Measurements from ENCODE around the gene SLC6A8.
A peak's percentile ranks its signal among the peaks of the same experiment; 100 is the strongest.

The SLC6A8 gene

DNA sequence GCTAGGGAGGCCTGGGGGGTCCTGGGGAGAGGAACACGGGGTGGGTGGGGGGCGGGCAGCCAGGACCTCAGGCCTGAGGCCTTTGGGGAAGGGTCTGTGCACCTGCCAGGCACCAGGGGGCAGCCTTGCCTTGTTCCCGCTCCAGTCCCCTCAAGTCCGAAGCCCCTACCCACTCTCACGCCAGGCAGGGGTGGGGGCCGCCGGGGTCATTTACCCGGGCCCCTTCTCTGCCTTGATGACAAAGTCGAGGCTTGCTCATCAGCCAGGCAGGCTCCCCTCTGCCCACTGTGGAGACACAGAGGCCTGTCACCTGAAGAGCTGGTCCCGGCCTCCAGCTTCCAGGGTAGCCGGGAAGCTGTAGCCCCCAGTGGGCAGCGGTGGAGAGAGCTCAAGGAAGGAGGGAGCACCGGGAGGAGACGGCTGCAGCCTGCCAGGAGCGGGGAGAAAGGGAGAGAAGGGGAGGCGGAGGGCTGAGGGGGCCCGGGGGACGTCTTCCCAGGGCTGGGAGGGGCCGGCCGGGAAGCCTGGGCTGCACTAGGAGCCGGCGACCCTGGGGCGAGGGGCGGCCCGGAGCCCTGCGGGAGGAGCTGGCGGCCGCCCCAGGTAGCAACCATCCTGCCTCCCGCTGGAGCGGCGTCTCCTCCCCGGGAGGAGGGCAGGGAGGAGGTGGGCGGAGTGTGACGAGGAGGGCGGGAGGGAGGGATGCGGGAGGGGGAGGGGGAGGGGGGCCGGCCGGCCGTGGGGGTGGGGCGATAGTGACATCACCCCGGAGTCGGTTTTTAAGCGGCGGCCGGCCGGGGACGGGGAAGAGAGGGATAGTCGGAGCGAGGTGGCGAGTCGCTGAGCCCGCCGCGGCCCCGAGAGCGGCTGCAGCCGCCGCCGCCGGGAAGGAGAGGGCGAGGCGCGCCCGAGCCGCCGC is at the start of gene SLC6A8:
Gene SLC6A8 (plus strand): TSS at position 806 of the 919 bp plus-strand sequence. CDS start 649 bp downstream, outside the sequence.
- DNase-seq (ENCODE audit: low spot score) = peak; percentile 86

DNA sequence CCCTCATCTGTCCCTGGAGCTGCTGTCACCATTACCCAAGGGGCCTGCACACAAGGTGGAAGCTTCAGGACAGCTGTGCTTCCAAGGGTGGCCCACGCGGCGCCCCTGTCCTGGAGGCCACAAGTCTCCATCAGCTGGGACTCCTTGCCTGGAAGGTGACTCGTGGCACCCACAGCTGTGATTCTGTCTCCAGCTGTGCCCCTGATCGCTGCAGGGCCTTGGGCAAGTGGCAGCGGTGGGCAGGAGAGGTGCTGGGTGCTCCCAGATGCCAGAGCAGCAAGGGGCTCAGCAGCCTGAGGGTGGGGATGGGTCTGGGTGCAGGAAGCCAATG is 49.7 kb upstream of the SLC6A8 start:
- no peak for DNase-seq (ENCODE audit: low spot score)

DNA sequence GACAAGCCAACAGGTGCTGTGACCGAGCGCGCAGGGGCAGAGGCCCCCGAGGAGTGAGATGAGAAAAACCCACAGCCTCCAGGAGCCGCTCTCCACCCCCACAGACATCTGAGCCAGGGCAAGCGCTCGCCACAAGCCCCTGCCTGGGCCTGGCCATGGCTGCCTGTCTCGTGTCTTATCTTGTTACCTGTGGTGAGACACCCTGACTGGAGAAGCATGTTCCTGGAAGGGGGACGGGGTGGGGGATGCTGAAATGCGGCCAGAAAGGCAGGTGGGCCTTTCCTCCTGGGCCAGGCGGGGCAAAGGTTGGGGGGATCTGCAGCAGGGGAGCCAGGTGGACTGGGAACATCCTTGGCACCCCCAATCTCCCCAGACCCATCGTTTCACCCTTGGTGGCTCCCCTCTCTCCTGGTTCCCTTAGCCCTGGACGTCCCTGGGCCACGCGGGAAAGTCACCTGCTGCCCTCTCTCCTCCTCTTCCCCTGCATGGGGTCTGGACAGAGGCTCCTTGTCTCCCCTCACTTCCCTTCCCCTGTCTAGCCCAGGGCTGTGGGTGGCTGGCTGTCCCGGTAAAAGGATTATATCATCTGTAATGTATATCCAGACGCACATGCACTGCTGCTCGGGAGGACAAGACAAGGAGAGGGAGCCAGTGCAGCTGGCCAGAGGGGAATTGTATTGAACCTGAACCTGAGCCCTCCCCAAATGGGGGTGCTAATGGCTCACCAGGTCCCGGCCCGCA is 49.1 kb upstream of the SLC6A8 start:
- DNase-seq (ENCODE audit: low spot score) = peak; percentile 6

DNA sequence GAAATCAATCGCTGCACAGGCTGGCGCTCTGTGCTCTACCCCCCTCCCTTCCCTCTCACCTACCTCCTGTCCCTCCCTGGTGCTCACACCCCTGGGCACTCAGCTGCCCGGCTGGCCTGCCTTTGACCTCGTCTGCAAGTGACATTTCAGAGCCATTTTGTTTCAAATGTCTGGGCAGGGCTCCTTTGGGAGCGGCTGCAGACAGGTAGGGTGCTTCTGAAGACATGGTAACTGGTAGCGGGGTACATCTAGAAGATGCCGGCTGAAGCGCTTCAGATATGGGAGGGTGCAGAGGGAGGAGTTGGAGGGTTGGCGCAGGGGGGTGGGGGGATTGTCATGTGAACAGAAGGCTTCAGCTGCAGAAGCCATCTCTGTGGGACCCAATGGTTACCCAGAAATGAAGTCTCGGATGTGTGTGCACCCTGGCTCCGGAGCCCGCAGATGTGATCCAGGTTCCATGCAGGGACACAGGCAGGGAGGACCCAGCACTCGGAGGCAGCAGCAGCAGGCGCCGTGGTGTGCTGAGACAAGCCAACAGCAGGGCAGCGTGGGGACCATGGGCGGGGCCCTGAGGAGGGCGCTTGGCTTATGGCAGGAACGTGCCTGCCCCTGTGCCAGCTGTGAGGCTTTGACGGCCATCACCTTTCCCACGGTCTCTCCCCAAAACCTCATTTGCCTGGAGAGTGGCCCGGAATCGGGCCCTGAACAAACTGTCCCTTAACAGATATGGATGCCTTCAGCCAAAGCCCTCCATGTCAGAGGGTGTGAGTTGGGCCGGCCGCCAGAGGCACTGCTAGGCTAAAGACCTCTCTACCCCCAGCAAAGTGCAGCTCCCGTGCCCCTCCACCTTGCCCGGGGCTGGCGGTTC is 48.3 kb upstream of the SLC6A8 start:
- DNase-seq (ENCODE audit: low spot score) = peak; percentile 8

DNA sequence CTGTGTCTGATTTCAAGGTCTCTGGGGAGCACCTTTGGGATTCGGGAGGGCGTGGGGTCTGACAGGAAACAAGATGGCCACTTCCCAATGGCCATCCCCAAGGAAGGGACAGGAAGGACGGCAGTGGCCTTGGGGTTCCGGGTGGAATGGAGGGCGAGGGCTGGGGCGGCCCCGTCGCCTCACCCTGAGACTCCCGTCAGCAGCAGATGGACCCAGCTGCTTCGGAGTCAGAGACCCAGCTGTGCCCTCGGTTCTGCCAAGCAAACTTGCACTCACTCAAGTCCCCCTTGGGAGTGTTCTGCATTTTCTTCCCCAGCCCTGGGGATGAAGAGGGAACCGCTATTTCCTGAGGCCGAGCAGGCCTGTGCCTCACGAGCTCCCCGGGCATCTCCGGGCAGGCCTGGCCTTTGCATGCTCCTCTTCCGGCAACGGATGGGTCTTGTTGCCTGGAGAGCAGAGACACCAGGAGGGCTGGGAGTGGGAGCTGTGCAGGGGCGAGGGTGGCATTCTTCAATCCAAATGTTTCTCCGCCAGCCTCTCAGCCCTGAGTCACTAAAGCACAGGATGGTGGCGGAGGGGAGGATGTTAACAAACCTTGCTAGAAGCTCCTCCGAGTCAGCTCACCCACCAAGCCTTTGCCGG is 47.6 kb upstream of the SLC6A8 start:
- peak; percentile 18 for DNase-seq (ENCODE audit: low spot score)

DNA sequence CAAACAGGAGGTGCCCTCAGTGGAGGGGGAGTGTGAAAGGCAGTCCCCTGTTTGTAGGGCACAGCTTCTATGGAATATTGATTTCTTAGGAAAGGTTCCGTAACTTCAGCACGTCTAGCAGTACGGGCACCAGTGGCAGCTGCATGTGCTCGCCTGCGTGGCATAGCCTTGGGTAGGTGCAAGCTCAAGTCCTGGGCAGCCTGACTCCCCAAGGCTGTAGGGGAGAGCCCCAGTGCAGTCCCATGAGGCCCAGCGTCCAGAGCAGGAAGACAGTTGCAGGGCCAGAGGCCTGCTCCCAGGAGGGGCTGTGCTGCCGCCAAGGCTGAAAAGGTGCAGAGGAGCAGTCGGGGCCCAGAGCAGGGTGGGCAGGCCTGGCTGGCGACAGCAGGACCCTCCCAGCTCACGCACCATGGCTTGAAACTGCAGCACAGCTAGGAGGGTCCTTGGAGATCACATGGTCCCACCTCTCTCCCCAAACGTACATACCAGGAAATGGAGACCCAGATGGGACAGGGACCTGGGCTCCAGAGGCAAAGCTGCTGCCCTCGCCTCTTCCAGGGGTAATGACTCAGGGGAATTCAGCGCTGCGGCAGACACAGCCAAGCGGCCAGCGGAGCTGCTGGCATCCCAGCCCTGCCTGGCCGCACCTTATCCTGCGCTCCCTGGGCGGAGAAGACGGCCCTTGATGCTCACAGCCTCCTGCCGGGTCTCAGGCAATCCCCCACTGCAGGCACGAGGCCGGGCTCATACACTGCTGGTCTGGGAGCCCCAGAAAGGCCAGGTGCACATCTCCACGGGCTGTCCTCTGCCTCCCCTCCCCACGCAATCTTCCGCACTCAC is 46.8 kb upstream of the SLC6A8 start:
- DNase-seq (ENCODE audit: low spot score) = peak; percentile 12

DNA sequence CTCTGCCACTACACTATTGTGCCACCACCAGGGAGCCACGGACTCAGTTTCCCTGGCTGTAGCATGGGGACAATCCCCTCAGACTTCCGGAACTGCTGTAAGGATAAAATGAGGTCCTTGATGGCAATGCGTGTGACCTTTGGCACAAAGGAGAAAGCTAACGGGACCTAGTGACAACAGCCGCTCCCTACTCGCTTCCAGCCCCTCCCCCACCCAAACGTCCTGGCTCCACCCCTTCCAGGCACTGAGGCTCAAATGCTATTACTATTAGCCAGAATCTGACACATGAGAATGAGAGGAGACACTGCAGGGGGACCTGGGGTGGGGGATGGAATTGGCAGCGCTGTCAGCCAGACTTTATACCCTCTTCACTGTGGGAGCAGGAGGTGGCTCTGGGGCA is 46.1 kb upstream of the SLC6A8 start:
- DNase-seq (ENCODE audit: low spot score) = no peak

DNA sequence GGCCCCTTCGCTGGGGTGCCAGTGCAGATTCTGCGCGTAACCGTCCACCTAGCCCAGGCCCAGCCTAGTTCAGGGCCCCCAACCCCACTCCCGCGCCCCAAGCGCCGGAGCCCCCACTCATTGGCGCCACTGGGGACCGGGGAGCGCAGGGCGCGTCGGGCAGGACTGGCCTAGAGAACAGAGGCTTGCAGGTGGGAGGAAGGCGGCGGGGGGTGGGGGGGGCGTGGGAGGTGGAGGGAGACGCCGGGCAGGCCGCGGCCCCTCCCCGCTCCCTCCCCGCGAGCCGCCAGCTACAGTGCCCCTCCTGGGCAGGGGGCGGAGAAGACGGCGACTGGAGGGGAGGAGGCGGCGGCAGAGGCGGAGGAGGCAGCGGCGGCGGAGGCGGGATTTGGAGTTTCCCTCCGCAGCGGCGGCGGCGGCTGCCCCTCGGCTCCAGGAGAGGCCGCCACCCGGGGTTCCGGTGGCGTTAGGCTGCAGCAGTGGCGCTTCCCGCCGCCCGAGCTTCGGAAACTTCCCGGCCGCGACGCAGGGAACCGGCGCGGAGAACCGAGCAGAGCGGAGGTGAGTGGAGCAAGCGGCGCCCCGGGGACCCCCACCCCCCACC is 45.6 kb upstream of the SLC6A8 start:
- DNase-seq (ENCODE audit: low spot score) = peak; percentile 58

DNA sequence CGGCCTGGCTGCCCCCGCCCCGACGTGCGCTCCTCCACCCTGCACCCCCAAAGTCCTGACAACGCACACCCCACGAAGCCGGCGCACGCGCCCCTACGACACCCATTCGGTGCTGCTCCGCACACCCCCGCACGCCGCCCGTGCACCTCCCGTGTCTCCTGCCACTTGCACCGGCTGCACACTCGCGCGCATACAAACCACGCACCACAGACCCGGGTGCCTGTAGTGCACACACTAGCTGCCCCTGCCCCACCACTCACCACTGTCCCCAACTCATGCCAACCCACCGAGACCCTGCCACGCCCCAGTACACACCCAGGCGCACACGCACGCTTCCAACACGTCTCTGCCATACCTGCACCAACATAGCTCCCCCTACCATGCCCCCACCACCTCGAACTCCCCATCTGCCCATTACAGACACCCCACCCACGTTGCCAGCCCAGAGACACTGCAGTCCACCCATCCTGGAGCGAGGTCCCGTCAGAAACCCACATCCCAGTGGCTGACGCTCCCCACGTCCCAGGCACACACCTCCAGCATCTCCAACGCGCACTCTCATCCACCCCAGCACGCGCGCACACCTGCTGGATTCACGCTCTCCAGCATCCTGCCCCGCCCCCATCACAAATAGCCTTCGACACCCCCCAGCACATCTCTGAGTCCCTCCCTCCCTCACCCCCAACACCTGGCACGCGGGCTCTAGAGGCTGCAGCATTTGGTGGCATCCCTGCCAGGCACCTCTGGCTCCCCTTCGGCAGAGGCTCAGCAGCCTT is 44.9 kb upstream of the SLC6A8 start:
- peak; percentile 21 for DNase-seq (ENCODE audit: low spot score)

DNA sequence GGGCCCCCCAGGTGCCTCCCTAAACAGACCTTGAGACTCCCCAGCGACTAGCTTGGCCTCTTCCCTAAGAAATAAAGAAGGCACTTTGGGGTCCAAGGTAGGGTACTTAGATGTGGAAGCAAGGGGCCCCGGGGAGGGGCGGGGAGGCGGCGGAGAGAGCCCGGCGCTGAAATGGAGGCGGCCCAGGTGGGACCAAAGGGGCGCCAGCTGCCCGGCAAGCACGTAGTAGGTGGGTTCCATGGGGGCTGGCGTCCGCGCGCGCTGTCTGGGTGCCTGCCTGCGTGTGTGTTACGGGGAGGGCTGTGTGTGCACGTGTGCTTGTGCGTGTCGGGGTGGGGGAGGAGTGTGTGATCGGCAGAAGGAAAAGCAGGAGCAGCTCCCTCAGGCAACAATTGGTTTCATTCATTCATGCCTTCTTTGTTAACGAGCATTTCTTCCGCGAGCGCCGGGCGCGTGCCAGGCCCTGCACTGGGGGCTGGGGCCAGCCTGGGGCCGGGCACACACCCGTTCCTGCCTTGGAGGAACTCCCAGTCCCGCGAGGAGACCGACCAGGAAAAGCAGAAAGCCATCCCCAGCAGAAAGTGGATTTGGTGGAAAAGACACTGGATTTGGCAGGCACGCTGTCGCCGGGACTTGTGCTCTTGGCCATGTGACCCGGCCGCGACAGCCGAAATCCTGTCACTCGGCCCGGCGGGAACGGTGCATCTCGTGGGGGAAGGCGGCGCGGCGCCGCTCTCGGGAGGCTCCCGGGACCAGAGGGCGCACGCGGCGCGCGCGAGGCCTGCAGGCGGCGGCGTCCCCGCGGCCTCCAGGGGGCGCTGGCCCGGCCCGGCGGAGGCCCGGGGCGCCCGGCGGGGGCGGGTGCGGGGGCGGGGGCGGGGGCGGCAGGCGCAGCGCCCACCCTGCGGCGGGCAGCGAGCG is 44.0 kb upstream of the SLC6A8 start:
- DNase-seq (ENCODE audit: low spot score) = peak; percentile 85

DNA sequence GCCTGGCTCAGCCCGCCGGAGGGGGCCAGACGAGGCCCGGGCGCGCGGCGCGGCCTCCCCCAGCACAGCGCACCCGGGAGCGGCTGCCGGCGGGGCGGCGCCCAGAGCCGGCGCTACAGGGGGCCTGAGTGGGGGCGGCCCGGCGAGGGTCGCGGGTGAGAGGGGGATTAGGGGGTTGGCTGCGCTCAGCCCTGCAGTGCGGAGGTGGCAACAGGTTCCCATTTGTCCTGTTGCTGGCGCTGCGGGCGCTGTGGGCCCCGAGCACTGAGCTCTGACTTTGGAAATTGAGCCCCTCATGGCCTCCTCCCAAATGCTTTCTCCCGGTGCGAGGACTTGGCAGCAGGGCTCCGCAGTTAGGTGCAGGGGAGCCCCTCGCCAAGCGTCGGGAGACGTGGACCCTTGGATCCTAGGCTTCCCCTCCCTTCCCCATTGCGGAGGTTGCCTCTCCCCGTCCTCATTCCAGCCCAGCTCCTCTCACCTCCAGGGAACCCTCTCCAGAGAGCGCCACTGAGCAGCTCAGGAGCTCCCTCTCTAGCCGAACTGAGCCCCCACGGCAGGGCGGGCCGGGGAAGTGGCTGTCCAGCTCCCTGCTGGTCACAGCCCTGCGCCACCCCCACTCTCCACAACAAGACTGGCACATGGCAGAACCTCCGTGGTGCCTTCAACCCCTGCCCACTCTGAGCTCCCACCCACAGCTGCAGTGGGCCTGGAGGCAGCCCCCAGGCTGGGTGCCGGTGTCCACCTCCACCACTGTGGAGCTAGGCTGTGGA is 43.2 kb upstream of the SLC6A8 start:
- DNase-seq (ENCODE audit: low spot score) = peak; percentile 50

DNA sequence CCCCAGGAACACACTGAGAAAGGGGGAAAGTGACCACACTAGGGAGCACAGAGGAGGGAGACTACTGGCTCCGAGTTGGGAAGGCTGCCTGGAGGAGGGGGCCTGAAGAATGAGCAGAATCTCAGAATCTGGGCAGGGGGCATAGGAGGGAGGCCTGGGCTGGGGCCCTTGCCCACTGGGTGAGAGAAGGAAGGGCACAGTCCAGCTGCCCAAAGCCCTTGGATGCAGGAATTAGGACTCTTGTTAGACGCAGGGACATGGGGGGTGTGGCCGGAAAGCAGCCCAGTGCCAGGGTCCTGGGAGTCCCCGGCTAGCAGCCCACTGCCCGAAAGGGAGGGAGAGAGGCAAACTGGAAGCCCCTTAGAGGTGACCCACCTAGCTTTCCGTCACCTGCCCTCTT is 42.6 kb upstream of the SLC6A8 start:
- no peak for DNase-seq (ENCODE audit: low spot score)

DNA sequence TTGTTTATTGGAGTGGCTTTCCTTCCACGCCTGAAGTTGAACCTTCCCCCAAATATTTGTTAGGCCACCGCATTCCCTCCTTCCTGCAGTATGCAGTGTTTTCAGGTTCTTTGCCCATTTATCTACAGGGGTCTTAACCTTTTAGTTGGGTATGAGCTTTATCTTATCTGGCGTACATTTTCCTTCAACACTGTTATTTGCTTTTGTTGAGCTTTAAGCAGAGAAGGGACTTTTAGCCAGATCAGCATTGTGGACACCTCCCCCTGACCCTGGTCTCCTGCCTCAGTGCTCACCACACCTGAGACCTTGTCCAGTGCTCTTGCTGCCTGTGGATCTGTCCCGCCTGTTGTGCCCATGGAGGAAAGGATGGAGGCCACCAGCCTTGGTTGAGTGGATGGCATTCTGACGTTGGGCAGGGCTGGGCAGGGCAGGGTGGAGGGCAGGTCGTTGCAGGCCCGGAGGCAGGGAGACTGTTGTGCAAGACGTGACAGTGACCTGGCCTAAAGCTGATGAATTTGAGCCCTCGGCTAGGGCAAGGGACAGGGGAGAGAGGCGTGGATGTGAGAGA is 41.7 kb upstream of the SLC6A8 start:
- no peak for DNase-seq (ENCODE audit: low spot score)

DNA sequence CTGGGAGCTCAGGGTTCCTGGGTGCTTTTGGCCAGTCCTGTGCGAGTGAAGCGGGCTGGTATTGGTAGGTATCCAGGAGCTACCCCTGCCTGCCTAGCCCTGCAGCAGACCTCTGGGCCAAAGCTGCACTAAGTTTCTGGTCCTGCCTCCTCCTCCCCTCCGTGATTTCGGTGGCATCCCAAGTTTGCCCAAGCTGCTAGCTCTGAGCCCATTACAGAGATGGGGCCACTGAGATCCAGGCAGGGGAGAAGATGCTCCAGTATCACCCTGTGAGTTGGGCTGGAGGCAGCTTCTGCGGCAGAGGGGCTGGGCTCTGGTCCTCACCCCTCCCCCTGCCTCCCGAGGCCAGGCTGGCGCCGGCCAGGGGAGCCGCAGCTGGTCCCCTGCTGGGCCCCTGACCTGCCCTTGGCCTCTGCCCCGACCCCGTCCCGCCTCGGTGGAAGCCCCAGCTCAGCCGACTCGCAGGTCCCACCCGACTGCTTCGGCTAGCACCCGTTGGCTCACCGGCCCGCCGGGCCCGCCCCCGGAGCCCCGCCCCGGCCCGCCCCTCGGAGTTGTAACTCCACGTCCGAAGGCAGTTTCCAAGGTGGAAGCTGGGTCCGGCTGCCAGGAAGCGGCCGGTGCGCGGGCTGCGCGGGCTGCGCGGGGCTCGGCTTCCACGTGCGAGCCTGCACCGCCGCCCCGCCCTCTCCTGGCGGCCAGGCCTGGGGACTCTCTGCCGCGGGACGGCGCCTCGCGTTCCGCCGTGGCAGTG is 40.9 kb upstream of the SLC6A8 start, which contains the start of gene DUSP9:
Gene DUSP9 (plus strand): TSS at position 584 of the 754 bp plus-strand sequence. CDS start 751 bp downstream, outside the sequence.
- peak; percentile 66 for DNase-seq (ENCODE audit: low spot score)

DNA sequence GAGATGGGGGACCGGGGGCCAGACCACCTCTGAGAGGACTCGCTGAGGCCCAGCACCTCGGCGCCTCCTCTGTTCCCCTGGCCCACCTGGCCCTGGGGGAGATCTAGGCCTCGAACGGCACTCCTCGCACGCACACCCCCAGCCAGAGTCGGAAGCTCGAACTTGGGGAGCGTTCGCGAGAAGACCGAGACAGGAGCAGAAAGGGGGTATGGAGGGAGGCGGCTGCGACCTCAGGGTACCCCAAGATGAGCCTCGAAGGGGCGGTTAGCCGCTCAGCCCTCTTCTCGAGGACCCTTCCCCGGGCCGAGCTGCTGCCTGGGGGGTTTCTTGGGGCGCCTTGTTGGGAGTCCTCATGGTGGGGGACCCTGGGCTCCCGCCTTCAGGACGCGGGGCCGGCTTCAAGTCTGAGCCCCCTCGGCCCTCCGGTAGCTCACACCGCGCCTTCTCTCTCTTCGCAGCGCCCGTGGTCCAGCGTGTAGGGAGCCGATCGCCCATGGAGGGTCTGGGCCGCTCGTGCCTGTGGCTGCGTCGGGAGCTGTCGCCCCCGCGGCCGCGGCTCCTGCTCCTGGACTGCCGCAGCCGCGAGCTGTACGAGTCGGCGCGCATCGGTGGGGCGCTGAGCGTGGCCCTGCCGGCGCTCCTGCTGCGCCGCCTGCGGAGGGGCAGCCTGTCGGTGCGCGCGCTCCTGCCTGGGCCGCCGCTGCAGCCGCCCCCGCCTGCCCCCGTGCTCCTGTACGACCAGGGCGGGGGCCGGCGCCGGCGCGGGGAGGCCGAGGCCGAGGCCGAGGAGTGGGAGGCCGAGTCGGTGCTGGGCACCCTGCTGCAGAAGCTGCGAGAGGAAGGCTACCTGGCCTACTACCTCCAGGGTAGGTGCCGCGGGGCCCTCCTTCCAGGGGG is 40.0 kb upstream of the SLC6A8 start:
- DNase-seq (ENCODE audit: low spot score) = peak; percentile 9
